HepG2 (cell line): ENCODE measurements around the gene HOXD3. TPM values are rescaled to one million over a fixed set of nuclear protein-coding genes. Genes with fewer than 3 reads are reported as not detected.

Experiments used
- EZH2 ChIP-seq: conservative IDR thresholded peaks from 2 replicates; pipeline ENCODE4 v1.6.1; 2012; ENCODE audit warnings: mild to moderate bottlenecking, low read depth, low read length, moderate library complexity
- RXRB ChIP-seq: IDR thresholded peaks from 2 replicates; pipeline ENCODE4 v1.6.1; 2016; ENCODE audit warnings: borderline replicate concordance, missing genetic modification reagents, missing compliant biosample characterization
- STAG1 ChIP-seq: sonication (generic); formaldehyde crosslinking; IDR thresholded peaks from 2 replicates; pipeline ENCODE4 v1.4.0; 2020; ENCODE audit warnings: missing genetic modification reagents
- XRCC5 ChIP-seq: fragments of 200-400 bp; formaldehyde crosslinking; optimal IDR thresholded peaks from 2 replicates; pipeline ENCODE3; 2017; ENCODE audit warnings: mild to moderate bottlenecking, low read length
- ZMYM4 ChIP-seq: sonication (generic); formaldehyde crosslinking; IDR thresholded peaks from 2 replicates; pipeline ENCODE4 v1.8.1; 2023; ENCODE audit warnings: mild to moderate bottlenecking, missing genetic modification reagents
- polyA plus RNA-seq, 8 experiments: library from polyadenylated mRNA; depleted of rRNA in 3 of 8; stranded (reverse) in 7 of 8; unstranded in 1 of 8; fragments of >200 nt; fragmentation: Illumina TruSeq in 4 of 8; extraction: Trizol in 4 of 8; gene quantifications; 2 replicates each; pipeline versions ENCODE4 v1.2.1 to v1.2.3, GENCODE V29; 2011 to 2016; ENCODE audit warnings: low read depth in 4 of 8, missing spikeins in 1 of 8, mixed read lengths in 1 of 8; ENCODE audit not compliant: insufficient read depth in 1 of 8
- total RNA-seq, 5 experiments: library from RNA; depleted of rRNA; stranded (reverse); fragments of >200 nt; fragmentation: Illumina TruSeq; extraction: Trizol; gene quantifications; 2 replicates each; pipeline ENCODE4 v1.2.3, GENCODE V29; 2016; ENCODE audit warnings: low read depth in 1 of 5
- TF ChIP-seq, protein P1 (sequence below): sonication (generic); formaldehyde crosslinking; IDR thresholded peaks from one replicate; pipeline ENCODE4 v1.5.1; 2020; ENCODE audit warnings: mild to moderate bottlenecking, missing genetic modification reagents; ENCODE audit errors: not compliant biosample characterization
- TF ChIP-seq, protein P2 (sequence below): sonication (generic); formaldehyde crosslinking; IDR thresholded peaks from 2 replicates; pipeline ENCODE4 v1.5.1; 2020; ENCODE audit warnings: missing genetic modification reagents, mild to moderate bottlenecking, borderline replicate concordance

The HOXD3 gene
- total and polyA plus RNA-seq, 2 of the 13 experiments (the other 11 are each of a cell fraction or from before 2014, with no cell fraction given), result 0.05 to 0.09 TPM

DNA sequence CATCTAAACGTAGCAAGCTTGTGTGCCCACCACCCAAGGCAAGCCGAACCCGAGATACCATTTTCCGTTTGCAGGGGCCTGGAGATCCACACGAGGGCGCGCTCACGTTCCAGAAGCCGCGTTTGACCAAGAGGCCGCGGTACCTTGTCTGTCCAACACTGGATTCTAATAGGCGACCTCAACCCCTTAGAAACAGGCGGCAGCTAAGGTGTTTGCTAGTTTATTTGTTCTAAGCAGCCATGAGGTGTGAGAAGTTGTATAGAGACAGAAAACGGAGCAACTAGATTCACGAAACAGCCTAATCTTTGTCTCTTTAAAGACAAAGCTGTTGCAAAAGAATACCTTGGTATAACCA is 45.8 kb upstream of the HOXD3 start (continued):
- TF ChIP-seq, protein P1, sequence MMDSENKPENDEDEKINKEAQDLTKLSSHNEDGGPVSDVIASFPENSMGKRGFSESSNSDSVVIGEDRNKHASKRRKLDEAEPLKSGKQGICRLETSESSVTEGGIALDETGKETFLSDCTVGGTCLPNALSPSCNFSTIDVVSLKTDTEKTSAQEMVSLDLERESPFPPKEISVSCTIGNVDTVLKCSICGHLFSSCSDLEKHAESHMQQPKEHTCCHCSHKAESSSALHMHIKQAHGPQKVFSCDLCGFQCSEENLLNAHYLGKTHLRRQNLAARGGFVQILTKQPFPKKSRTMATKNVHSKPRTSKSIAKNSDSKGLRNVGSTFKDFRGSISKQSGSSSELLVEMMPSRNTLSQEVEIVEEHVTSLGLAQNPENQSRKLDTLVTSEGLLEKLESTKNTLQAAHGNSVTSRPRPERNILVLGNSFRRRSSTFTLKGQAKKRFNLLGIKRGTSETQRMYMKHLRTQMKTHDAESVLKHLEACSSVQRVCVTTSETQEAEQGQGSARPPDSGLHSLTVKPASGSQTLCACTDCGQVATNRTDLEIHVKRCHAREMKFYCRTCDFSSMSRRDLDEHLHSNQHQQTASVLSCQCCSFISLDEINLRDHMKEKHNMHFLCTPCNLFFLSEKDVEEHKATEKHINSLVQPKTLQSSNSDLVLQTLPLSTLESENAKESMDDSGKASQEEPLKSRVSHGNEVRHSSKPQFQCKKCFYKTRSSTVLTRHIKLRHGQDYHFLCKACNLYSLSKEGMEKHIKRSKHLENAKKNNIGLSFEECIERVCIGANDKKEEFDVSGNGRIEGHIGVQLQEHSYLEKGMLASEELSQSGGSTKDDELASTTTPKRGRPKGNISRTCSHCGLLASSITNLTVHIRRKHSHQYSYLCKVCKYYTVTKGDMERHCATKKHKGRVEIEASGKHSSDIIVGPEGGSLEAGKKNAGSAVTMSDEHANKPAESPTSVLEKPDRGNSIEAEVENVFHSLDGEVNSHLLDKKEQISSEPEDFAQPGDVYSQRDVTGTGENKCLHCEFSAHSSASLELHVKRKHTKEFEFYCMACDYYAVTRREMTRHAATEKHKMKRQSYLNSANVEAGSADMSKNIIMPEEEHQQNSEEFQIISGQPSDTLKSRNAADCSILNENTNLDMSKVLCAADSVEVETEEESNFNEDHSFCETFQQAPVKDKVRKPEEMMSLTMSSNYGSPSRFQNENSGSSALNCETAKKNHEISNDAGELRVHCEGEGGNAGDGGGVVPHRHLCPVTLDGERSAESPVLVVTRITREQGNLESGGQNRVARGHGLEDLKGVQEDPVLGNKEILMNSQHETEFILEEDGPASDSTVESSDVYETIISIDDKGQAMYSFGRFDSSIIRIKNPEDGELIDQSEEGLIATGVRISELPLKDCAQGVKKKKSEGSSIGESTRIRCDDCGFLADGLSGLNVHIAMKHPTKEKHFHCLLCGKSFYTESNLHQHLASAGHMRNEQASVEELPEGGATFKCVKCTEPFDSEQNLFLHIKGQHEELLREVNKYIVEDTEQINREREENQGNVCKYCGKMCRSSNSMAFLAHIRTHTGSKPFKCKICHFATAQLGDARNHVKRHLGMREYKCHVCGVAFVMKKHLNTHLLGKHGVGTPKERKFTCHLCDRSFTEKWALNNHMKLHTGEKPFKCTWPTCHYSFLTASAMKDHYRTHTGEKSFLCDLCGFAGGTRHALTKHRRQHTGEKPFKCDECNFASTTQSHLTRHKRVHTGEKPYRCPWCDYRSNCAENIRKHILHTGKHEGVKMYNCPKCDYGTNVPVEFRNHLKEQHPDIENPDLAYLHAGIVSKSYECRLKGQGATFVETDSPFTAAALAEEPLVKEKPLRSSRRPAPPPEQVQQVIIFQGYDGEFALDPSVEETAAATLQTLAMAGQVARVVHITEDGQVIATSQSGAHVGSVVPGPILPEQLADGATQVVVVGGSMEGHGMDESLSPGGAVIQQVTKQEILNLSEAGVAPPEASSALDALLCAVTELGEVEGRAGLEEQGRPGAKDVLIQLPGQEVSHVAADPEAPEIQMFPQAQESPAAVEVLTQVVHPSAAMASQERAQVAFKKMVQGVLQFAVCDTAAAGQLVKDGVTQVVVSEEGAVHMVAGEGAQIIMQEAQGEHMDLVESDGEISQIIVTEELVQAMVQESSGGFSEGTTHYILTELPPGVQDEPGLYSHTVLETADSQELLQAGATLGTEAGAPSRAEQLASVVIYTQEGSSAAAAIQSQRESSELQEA (CRISPR knock-in tag), result no peak
- TF ChIP-seq RXRB (CRISPR knock-in tag) (0 out of 2 replicates have a peak, but pooled peaks have one; percentile 19), XRCC5 (peak; percentile 94), STAG1 (CRISPR knock-in tag) (peak; percentile 61), EZH2 (peak; percentile 99), ZMYM4 (CRISPR knock-in tag) (0 out of 2 replicates have a peak, but pooled peaks have one; percentile 28)
- TF ChIP-seq, protein P2, sequence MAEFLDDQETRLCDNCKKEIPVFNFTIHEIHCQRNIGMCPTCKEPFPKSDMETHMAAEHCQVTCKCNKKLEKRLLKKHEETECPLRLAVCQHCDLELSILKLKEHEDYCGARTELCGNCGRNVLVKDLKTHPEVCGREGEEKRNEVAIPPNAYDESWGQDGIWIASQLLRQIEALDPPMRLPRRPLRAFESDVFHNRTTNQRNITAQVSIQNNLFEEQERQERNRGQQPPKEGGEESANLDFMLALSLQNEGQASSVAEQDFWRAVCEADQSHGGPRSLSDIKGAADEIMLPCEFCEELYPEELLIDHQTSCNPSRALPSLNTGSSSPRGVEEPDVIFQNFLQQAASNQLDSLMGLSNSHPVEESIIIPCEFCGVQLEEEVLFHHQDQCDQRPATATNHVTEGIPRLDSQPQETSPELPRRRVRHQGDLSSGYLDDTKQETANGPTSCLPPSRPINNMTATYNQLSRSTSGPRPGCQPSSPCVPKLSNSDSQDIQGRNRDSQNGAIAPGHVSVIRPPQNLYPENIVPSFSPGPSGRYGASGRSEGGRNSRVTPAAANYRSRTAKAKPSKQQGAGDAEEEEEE (CRISPR knock-in tag), result no peak
